GM19372 (cell line): ENCODE measurements around the gene ATP8A1.
"Not testable (repeated sequence)": the region's sequence is repeated elsewhere in the genome, so short reads cannot be mapped to it uniquely, and the experiment has no call there.

Experiments
- ATAC-seq: cut with Tn5 transposase; IDR thresholded peaks from one replicate; pipeline ENCODE4 v1.9.1; 2021; ENCODE audit warnings: mild to moderate bottlenecking, low read depth, moderate library complexity; ENCODE audit not compliant: unreplicated experiment

Gene ATP8A1

GRCh38 chr4:42652529-42653231, 4.2 kb downstream of the ATP8A1 start:
- ATAC-seq: not testable (repeated sequence)

- ATAC-seq: no peak
Observed at GRCh38 chr4:42649870-42650269, 7.0 kb downstream of the ATP8A1 start.

GRCh38 chr4:42646999-42647541, 9.8 kb downstream of the ATP8A1 start:
- no peak for ATAC-seq

GRCh38 chr4:42646013-42646784, 10.7 kb downstream of the ATP8A1 start:
- ATAC-seq: no peak

DNA sequence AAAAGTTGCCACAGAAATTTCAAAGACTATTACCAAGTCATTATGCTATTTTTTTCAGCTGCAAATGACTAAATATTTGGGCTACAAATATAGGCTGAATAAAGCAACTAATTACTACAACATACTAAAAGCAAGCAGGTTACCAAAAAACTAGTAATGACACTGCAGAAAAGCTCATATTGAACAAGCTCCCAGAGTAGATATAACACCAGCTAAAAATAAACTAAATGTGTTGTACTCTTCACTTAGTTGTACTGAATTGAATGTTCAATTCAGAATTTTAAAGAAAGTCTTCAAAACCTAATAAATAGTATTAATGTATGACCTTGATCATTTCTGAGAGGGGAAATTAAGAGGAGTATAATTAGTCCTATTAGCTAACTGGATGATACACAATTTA, 12.0 kb downstream of the ATP8A1 start:
- ATAC-seq: no peak

DNA sequence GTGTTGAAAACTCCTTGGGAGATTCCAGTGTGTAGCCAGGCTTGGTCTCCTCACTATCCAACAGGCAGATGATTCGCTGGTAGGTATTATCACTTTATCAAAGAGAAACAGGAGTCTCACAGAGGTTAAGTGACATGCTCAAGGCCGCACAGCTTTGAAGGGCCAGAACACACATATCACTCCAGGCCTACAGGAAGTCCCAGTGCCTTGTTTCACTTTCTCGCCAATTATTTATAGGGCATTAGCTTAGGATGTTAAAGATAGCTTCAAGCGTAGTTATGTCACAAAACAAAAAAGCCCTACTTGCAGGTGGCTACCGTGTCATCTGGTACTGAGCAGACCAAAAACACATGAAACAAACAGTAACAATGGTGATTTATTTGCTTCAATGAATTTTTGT, 13.2 kb downstream of the ATP8A1 start:
- ATAC-seq: peak; percentile 59

- ATAC-seq: no peak
Observed at GRCh38 chr4:42642845-42643615, 13.9 kb downstream of the ATP8A1 start.

DNA sequence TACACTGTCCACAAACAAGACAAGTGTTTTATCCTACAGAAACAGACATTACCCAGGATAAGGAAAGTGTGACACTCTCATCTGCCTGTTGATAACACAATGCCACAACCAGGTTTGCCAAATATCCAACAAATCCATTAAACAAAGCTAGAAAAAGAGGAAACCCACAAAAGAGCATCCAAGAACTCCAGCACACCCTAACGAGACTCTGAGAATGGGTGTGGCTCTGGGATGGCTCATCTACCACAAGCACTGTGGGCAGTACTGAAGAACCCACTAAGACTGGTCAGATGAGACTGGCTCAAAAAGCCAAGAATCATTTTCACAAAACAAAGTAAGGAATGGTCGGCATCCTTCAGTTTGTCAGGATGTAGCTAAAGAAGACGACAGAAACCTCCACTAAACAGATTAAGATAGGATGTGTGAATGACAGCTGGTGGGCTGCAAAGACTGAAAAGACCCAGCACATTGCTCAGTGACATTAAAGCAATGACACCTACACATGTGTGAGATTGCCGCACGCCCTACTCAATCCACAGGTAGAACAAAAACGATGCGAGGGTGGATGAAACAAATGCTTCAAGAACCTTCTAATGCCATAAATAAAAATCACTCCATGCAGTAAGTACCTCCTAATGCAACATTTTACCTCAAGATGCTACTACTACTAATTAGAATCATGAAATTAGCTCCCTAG, 14.7 kb downstream of the ATP8A1 start:
- ATAC-seq: no peak

- ATAC-seq: no peak
Observed at GRCh38 chr4:42641656-42642055, 15.2 kb downstream of the ATP8A1 start.

DNA sequence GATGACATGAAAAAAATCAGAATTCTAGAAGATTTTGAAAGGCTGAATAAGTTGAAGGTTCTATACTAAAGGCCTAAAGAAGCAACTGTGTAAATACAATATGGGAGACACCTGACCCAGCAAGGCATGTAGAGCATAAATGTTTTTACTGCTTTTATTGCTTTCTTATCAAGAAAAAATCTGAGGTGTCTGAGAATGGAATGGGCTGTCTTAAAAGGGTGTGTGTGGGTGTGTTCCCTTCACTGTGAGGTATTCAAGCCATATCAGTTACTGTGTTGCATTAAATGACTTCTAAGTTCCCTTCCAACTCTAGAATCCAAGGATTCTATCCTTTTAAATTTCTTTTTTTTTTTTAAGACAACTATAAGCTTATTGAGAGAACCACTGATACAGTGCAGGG, 15.7 kb downstream of the ATP8A1 start:
- no peak for ATAC-seq

DNA sequence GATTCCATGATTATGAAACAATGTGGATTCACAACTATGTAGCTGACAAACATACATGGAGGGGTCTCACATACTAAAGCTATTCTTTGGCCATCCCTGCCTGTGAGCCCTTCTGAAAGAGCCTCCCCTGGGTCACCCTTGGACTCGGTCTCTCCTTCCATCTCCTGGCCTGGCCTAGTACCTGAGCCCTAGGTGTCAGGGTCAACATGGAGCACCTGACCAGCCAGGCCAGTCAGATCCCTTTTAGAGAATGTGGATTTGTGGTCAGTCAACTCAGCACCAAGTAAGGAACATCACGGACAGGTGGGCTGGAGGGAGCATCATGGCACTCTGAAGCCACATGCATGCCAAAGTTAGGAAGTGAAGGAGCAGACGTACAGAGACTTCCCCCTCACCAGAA, 16.3 kb downstream of the ATP8A1 start:
- no peak for ATAC-seq

DNA sequence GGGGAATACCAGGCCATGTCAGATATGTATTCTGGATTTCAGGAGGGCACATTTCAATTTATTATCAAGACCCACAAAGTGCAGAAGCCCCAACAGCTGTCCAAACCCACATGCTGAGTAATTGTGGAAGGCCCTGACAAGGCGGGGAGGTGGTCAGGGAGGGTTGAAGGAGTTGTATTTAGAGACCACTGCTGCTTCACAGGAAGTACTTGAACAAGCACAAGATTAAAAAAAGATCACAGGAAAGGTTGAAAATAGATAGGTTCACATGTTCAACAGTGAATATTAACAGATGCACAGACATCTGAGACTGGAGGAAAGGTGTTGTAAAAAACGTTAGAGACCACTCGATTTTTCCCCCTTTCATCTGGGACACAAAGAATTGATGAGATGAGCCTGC, 17.9 kb downstream of the ATP8A1 start:
- ATAC-seq: peak; percentile 55

- no peak for ATAC-seq
Observed at GRCh38 chr4:42638321-42638720, 18.6 kb downstream of the ATP8A1 start.

DNA sequence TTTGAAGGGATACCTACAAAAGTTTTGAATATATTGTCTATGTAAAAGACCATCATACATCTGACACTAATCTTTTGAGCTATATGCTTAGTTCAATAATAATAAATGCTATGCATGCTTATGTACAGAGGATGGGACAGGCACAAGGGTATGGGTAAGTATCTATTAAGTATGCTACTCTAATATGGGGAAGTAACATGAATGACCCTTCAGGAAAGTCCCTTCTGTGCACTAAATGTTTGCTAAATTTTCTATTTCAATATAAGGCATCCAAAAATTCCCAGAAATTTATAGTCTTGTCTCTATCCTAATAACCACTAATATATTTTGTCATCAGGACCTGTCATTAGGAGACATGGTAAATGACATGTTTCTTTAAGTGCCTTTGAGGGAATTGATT, 19.0 kb downstream of the ATP8A1 start:
- peak; percentile 28 for ATAC-seq

DNA sequence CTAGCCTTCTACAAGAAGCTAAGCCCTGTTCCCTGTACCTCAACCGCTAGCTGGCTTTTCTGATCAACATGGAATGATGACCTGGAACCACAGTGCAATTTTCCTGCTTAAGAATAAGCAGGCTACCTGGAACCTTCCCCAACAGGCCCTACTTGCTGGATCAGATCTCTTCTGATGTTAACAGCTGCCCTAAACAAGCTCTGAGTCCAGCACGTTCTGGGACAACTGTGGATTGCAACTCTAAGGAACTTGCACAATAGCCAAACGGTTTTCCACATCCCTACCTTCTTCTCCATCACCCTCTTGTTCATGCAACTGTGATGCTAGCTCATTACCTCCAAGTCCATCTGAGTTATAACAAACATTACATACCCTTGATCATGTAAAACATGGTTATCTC, 19.8 kb downstream of the ATP8A1 start:
- ATAC-seq: no peak

DNA sequence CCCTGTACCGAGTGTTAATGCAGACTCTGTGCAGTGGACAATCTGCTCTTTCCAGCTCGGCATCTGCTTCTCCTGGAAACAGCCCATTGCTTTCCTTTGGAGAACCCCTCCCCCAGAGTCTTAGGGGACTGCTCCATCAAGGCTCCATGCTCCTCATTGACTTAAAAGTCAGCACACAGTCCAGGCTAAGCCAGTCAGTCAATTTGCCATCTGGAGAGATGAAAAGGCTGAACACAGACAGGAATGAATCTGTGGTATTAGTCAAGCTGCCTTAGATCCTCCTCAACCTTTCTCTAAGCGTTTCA, 20.3 kb downstream of the ATP8A1 start:
- no peak for ATAC-seq

DNA sequence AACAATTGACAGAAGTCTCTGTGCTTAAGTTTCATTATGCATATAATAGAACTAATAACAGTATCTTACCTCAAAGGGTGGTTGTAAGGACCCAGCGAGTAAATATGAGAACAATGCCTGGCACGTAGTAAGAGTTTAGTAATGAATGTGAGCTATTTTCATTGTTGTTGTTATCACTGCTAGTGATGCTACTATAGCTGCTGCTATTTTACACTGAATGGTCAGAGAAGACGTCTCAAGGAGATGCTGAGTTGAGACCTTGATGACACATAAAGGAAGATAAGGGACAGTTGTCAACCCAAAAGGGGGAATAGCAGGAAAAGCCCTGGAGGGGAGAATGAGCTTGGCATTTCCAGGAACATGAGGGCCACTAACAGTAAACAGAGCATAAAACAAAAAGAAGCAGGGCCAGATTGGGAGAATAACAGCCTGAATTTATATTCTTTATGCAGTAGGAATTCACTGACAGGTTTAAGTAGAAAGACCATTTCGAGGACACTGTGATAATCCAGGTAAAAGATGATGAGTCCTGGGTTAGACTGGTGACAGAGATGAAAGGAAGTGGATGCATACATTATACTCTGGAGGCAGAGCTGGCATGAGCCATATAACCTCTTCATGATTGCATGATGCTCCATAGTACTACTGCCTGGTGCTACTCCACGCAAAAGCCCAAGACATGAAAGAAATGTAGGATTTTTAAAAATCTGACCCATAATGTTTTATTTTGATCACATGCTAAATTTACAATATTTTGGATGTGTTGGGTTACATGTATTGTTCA, 23.1 kb downstream of the ATP8A1 start:
- ATAC-seq: no peak

DNA sequence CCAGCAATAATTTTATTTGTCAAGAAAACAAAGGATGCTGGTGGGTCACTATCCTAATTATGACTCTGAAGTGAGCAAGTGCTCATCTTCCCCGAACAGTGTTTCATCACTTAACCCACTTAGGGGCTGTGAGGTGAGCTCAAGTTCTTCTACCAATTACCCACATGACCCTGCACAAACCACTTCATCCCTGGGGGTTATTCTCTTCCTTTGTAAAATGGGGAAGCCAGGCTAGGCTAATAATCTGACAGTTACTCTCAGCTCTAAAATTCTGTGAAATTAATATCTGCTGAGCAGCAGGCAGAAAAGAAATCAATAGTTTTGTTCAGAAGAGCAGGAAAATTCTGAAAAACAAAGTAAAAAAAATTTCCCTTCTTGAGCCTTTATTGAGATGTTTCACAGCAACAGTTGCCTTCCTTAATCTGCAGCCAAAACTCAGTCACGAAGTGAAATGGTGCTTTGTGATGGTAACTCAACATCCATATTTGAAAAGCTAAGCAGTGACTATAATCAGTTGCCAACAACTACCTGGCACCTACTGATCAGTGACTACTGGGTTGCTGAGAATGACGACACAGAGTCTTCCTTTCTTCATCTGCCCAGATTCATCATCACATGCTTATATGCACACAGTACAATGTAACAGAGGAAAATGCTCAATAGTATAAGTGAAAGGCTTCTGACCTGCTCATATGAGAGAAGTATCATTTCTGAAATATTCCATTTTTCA, 24.1 kb downstream of the ATP8A1 start:
- ATAC-seq: no peak

DNA sequence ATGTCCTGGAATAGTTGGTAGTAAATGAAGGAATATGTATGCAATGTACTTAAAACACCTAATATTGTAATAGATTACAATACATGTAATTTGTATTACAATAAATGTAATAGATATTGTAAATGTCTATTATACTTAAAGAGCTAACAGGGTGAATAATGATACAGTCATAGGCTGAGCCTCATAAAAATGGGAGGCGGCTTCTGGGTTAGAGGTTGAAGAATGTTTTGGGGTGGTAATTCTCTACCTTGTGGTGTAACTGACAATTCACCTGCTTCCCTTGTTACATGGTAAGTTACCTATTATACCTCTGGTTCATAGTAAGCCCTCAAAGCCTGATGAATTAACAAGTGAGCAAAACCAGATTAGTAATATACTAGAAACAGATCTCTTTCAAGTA, 26.0 kb downstream of the ATP8A1 start:
- no peak for ATAC-seq
